Prostate gland (tissue), 2 donors: Measurements from ENCODE around the gene ALX3. TPM values are rescaled to one million over a fixed set of nuclear protein-coding genes. Genes with fewer than 3 reads are reported as not detected.
A peak's percentile ranks its signal among the peaks of the same experiment; 100 is the strongest.

Experiments
- DNase-seq: peaks from one replicate; pipeline ENCODE4 v3.0.0-alpha.2; 2019; ENCODE audit warnings: low spot score
- H3K27ac ChIP-seq, 2 donors: fragments of 200-600 bp; sonication (generic); 2 replicates each; pipeline ENCODE4 v1.5.1; 2017 to 2019
- H3K27me3 ChIP-seq: fragments of 200-600 bp; sonication (generic); replicated peaks from 2 replicates; pipeline ENCODE4 v1.5.1; 2019; ENCODE audit not compliant: insufficient read depth
- H3K36me3 ChIP-seq, 2 donors: fragments of 200-600 bp; sonication (generic); 1 replicate in 1 of 2; 2 replicates in 1 of 2; pipeline versions ENCODE4 v1.5.1 to v1.8.1; 2017 to 2019
- H3K4me1 ChIP-seq: fragments of 200-600 bp; sonication (generic); replicated peaks from 2 replicates; pipeline ENCODE4 v1.5.1; 2019
- H3K4me3 ChIP-seq, 2 donors: fragments of 200-600 bp; sonication (generic); 2 replicates each; pipeline ENCODE4 v1.5.1; 2017 to 2019
- H3K9me3 ChIP-seq: fragments of 200-600 bp; sonication (generic); 2 replicates; pipeline ENCODE4 v1.5.1; 2017
- CTCF ChIP-seq, 4 experiments: fragments of 200-600 bp in 2 of 4; fragments of 450-650 bp in 2 of 4; sonication (generic) in 2 of 4; IDR thresholded peaks; 1 replicate in 3 of 4; 2 replicates in 1 of 4; pipeline ENCODE4 v1.5.1; 2016 to 2019; ENCODE audit warnings: antibody characterized with exemption in 4 of 4, mild to moderate bottlenecking in 2 of 4, moderate library complexity in 2 of 4
- POLR2A ChIP-seq: fragments of 450-650 bp; IDR thresholded peaks from one replicate; pipeline ENCODE4 v1.6.1; 2016; ENCODE audit warnings: antibody characterized with exemption, mild to moderate bottlenecking
- POLR2AphosphoS5 ChIP-seq: sonication (generic); formaldehyde crosslinking; IDR thresholded peaks from one replicate; pipeline ENCODE4 v1.6.1; 2017; ENCODE audit warnings: antibody characterized with exemption
- WGBS: methylation state at CpG from one replicate; pipeline ENCODE4 v1.1.5; 2018; 5-methylcytosine and 5-hydroxymethylcytosine counted together
- intact Hi-C: fragments of 100-400 bp; cut with DNase I; formaldehyde crosslinking; loops from one replicate; pipeline ENCODE4 v1.14.2; 2022
- total RNA-seq, 2 donors: library from RNA; depleted of rRNA; stranded (reverse); fragments of >200 nt; gene quantifications; one replicate each; pipeline ENCODE4 v1.1.0, GENCODE V29; 2016

ALX3 gene
- total RNA-seq, 2 donors from 2014 or later, result 0.74 TPM; not detected in 1

GRCh38 chr1:110053552-110054428 is 16.7 kb downstream of the ALX3 start:
- 67% methylated on average over 16 of the region's 16 CpGs for whole genome bisulfite sequencing
- Histone ChIP-seq H3K4me1 (no peaks in the 10 kb centered on the region), H3K9me3 (no peaks in the 10 kb centered on the region), H3K4me3 (no peak overlapping the region), H3K36me3 (peaks cover 3 to 6% of the 10 kb centered on the region in 2 donors), H3K27me3 (no peaks in the 10 kb centered on the region), H3K27ac (no peak overlapping the region)
- TF ChIP-seq POLR2AphosphoS5, result no peak
- TF ChIP-seq CTCF (IDR thresholded peaks at IDR 0.05), result peak; percentile 67 to 88 (median 81)
- no peak for TF ChIP-seq POLR2A
- peak; percentile 54 for DNase-seq
- intact Hi-C loops, result loop anchor here (5.0 kb wide), 1 partner anchor 54 kb away; no protein-coding TSS in a partner anchor

- no peak for TF ChIP-seq POLR2A
- TF ChIP-seq POLR2AphosphoS5, result no peak
- no peak for TF ChIP-seq CTCF (IDR thresholded peaks at IDR 0.05)
- Histone ChIP-seq H3K4me1 (no peaks in the 10 kb centered on the region), H3K9me3 (no peaks in the 10 kb centered on the region), H3K27me3 (no peaks in the 10 kb centered on the region), H3K27ac (no peak overlapping the region), H3K36me3 (peaks cover 3 to 6% of the 10 kb centered on the region in 2 donors), H3K4me3 (no peak overlapping the region)
- DNase-seq, result no peak
- intact Hi-C loops, result loop anchor here (5.0 kb wide), 1 partner anchor 56 kb away; no protein-coding TSS in a partner anchor
- 75% methylated on average over 2 of the region's 2 CpGs for WGBS
Observed at GRCh38 chr1:110051262-110051648, 19.2 kb downstream of the ALX3 start.

- TF ChIP-seq POLR2AphosphoS5 (no peak), CTCF (IDR thresholded peaks at IDR 0.05) (no peak)
- WGBS, result 87% methylated on average over 4 of the region's 4 CpGs
- DNase-seq, result no peak
- H3K27me3 ChIP-seq, result no peaks in the 10 kb centered on the region
- peaks cover 3 to 6% of the 10 kb centered on the region in 2 donors for H3K36me3 ChIP-seq
- no peaks in the 10 kb centered on the region for H3K9me3 ChIP-seq
- intact Hi-C loops, result loop anchor here (5.0 kb wide), 1 partner anchor 57 kb away; no protein-coding TSS in a partner anchor
- no peak overlapping the region for H3K4me3 ChIP-seq
- no peaks in the 10 kb centered on the region for H3K4me1 ChIP-seq
- H3K27ac ChIP-seq, result no peak overlapping the region
Observed at GRCh38 chr1:110050602-110051261, 19.7 kb downstream of the ALX3 start.

- TF ChIP-seq POLR2AphosphoS5 (no peak), CTCF (IDR thresholded peaks at IDR 0.05) (no peak), POLR2A (no peak)
- Histone ChIP-seq H3K27me3 (no peaks in the 10 kb centered on the region), H3K4me3 (no peak overlapping the region), H3K9me3 (no peaks in the 10 kb centered on the region), H3K36me3 (peaks cover 6 to 7% of the 10 kb centered on the region in 2 donors), H3K4me1 (no peaks in the 10 kb centered on the region), H3K27ac (no peak overlapping the region)
- peak; percentile 20 for DNase-seq
- intact Hi-C loops, result loop anchor here (5.0 kb wide), 1 partner anchor 57 kb away; no protein-coding TSS in a partner anchor
- 68% methylated on average over 11 of the region's 11 CpGs for WGBS
Observed at GRCh38 chr1:110049801-110050601, 20.5 kb downstream of the ALX3 start.
